GM12878 (cell line): ENCODE measurements around the gene HERC6. TPM values are rescaled to one million over a fixed set of nuclear protein-coding genes. Genes with fewer than 3 reads are reported as not detected.

ENCODE experiments used
- ATAC-seq: fragments of 200-7000 bp; cut with Tn5 transposase; 3 replicates; pipeline ENCODE4 v1.9.1; 2020; ENCODE audit warnings: mild to moderate bottlenecking, moderate library complexity
- BruUV-seq: library from RNA; stranded (reverse); fragments of 400-500 nt; replicated peaks from 2 replicates; lab custom pipeline; 2021; lab: Mats Ljungman, UMichigan
- CTCF ChIA-PET: fragments of 300-600 bp; sonication (Branson Sonifier 250); formaldehyde crosslinking; extraction: SDS; loops from one replicate; lab custom pipeline; 2021; ENCODE audit warnings: inconsistent platforms; lab: Yijun Ruan, JAX
- POLR2A ChIA-PET: fragments of 350-600 bp; formaldehyde crosslinking; extraction: SDS; loops from one replicate; lab custom pipeline; 2021; ENCODE audit warnings: inconsistent platforms; lab: Charles Lee
- RAD21 ChIA-PET: fragments of 300-600 bp; sonication (Branson Sonifier 250); formaldehyde crosslinking; loops from one replicate; lab custom pipeline; 2023; ENCODE audit warnings: antibody characterized with exemption; ENCODE audit not compliant: unreplicated experiment; lab: Charles Lee
- SMC1A ChIA-PET: fragments of 300-600 bp; sonication (Branson Sonifier 250); formaldehyde crosslinking; loops from one replicate; lab custom pipeline; 2023; ENCODE audit not compliant: unreplicated experiment, uncharacterized antibody; lab: Charles Lee
- DNase-seq: peaks from one replicate; pipeline ENCODE4 v3.0.0-alpha.2; 2011; ENCODE audit warnings: low read depth, low spot score
- FAIRE-seq: peaks from 3 replicates; lab custom pipeline; 2011; peaks lifted over from hg19 to GRCh38; lab: Jason Lieb, UNC
- H2AFZ ChIP-seq: 2 replicates; pipeline ENCODE4 v1.6.0; 2011; ENCODE audit warnings: low read depth, low read length, control low read depth; ENCODE audit not compliant: control insufficient read depth
- H3K27ac ChIP-seq: 2 replicates; pipeline ENCODE4 v1.5.1; 2011; ENCODE audit warnings: control low read depth; ENCODE audit not compliant: control insufficient read depth, insufficient read depth
- H3K27me3 ChIP-seq, 2 experiments: replicated peaks in 1 of 2; 2 replicates each; pipeline versions ENCODE4 v1.6.0 to v1.6.1; 2011; ENCODE audit warnings: low read length in 1 of 2; ENCODE audit not compliant: control insufficient read depth in 2 of 2, insufficient read depth in 2 of 2
- H3K36me3 ChIP-seq, 2 experiments: 2 replicates each; pipeline ENCODE4 v1.5.1; 2011; ENCODE audit warnings: low read length in 1 of 2; ENCODE audit not compliant: control insufficient read depth in 2 of 2, insufficient read depth in 2 of 2
- H3K4me1 ChIP-seq: 2 replicates; pipeline ENCODE4 v1.6.1; 2011; ENCODE audit warnings: mild to moderate bottlenecking, low read length, moderate library complexity, mixed read lengths; ENCODE audit not compliant: control insufficient read depth, insufficient read depth
- H3K4me2 ChIP-seq: 2 replicates; pipeline ENCODE4 v1.6.0; 2011; ENCODE audit warnings: control low read depth; ENCODE audit not compliant: control insufficient read depth, insufficient read depth
- H3K4me3 ChIP-seq: fragments of 200-600 bp; sonication (generic); 2 replicates; pipeline ENCODE4 v1.5.1; 2016
- H3K79me2 ChIP-seq: 2 replicates; pipeline ENCODE4 v1.6.0; 2011; ENCODE audit warnings: low read length; ENCODE audit not compliant: control insufficient read depth, insufficient read depth
- H3K9ac ChIP-seq: 2 replicates; pipeline ENCODE4 v1.8.0; 2011; ENCODE audit warnings: low read length, control low read depth, mixed read lengths; ENCODE audit not compliant: control insufficient read depth, insufficient read depth
- H3K9me3 ChIP-seq: replicated peaks from 3 replicates; pipeline ENCODE4 v1.5.1; 2011; ENCODE audit warnings: mild to moderate bottlenecking, low read length; ENCODE audit not compliant: control insufficient read depth, insufficient read depth
- H4K20me1 ChIP-seq: 2 replicates; pipeline ENCODE4 v1.6.0; 2011; ENCODE audit not compliant: control insufficient read depth, insufficient read depth
- BACH1 ChIP-seq: fragments of 450-650 bp; IDR thresholded peaks from 2 replicates; pipeline ENCODE4 v1.6.1; 2017; ENCODE audit warnings: mild to moderate bottlenecking, borderline replicate concordance
- CBX5 ChIP-seq: sonication (generic); IDR thresholded peaks from 2 replicates; pipeline ENCODE4 v1.6.1; 2016; ENCODE audit warnings: low read depth, moderate library complexity, mild to moderate bottlenecking, inconsistent platforms
- CHD2 ChIP-seq: IDR thresholded peaks from 2 replicates; pipeline ENCODE4 v1.6.1; 2011; ENCODE audit warnings: low read depth, low read length, improper control_type of control experiment, borderline replicate concordance
- CHD4 ChIP-seq: fragments of 200-600 bp; sonication (generic); IDR thresholded peaks from 2 replicates; pipeline ENCODE4 v1.6.1; 2016; ENCODE audit warnings: mild to moderate bottlenecking
- CUX1 ChIP-seq: IDR thresholded peaks from 2 replicates; pipeline ENCODE4 v1.6.1; 2012; ENCODE audit warnings: improper control_type of control experiment, low read depth, low read length; ENCODE audit not compliant: insufficient replicate concordance
- ESRRA ChIP-seq: IDR thresholded peaks from 2 replicates; pipeline ENCODE4 v1.6.1; 2012; ENCODE audit warnings: mild to moderate bottlenecking, low read length, improper control_type of control experiment
- FOXK2 ChIP-seq: fragments of 450-650 bp; IDR thresholded peaks from 2 replicates; pipeline ENCODE4 v1.6.1; 2017; ENCODE audit warnings: mild to moderate bottlenecking, moderate library complexity
- HSF1 ChIP-seq: fragments of 150-350 bp; IDR thresholded peaks from 2 replicates; pipeline ENCODE4 v1.6.1; 2014; ENCODE audit warnings: mild to moderate bottlenecking, low read depth, low read length
- NFYB ChIP-seq: IDR thresholded peaks from 2 replicates; pipeline ENCODE4 v1.6.1; 2011; ENCODE audit warnings: low read depth, mild to moderate bottlenecking, low read length, improper control_type of control experiment, moderate library complexity; ENCODE audit not compliant: insufficient read depth
- PKNOX1 ChIP-seq: fragments of 450-650 bp; IDR thresholded peaks from 2 replicates; pipeline ENCODE4 v1.6.1; 2016; ENCODE audit warnings: mild to moderate bottlenecking
- POLR2AphosphoS2 ChIP-seq: IDR thresholded peaks from 2 replicates; pipeline ENCODE4 v1.6.1; 2011; ENCODE audit warnings: low read depth, mild to moderate bottlenecking, low read length, improper control_type of control experiment, moderate library complexity
- POLR2AphosphoS5 ChIP-seq: IDR thresholded peaks from 2 replicates; pipeline ENCODE4 v1.6.1; 2011; ENCODE audit warnings: mild to moderate bottlenecking, low read length, inconsistent platforms
- POU2F2 ChIP-seq: IDR thresholded peaks from 3 replicates; pipeline ENCODE4 v1.6.1; 2011; ENCODE audit warnings: low read depth, mild to moderate bottlenecking, low read length, borderline replicate concordance
- STAT1 ChIP-seq: fragments of 450-650 bp; conservative IDR thresholded peaks from 2 replicates; pipeline ENCODE4 v1.6.1; 2014; ENCODE audit warnings: antibody characterized with exemption, mild to moderate bottlenecking
- ZNF217 ChIP-seq: fragments of 450-650 bp; IDR thresholded peaks from 2 replicates; pipeline ENCODE4 v1.6.1; 2017; ENCODE audit warnings: antibody characterized with exemption, mild to moderate bottlenecking
- in situ Hi-C: fragments of 300-500 bp; cut with MboI; formaldehyde crosslinking; loops from 9 replicates; pipeline ENCODE4 v1.14.3; 2018; ENCODE audit warnings: mixed read lengths
- intact Hi-C: fragments of 100-400 bp; cut with micrococcal nuclease; formaldehyde crosslinking; loops from one replicate; pipeline ENCODE4 v1.14.2; 2022; ENCODE audit not compliant: unreplicated experiment
- polyA plus RNA-seq, 11 experiments: library from polyadenylated mRNA; depleted of rRNA in 4 of 11; unstranded in 6 of 11; stranded (reverse) in 5 of 11; fragments of >200 nt; fragmentation: Nextera tagmentation in 4 of 11; fragmentation: Illumina TruSeq in 1 of 11; extraction: Ambion mirVana in 4 of 11; extraction: Trizol in 1 of 11; gene quantifications; 1 replicate in 1 of 11; 2 replicates in 10 of 11; pipeline versions ENCODE4 v1.2.1 to v1.2.3, GENCODE V29; 2011 to 2016; ENCODE audit warnings: inconsistent platforms in 2 of 11, missing spikeins in 2 of 11, low read depth in 1 of 11
- total RNA-seq, 4 experiments: library from RNA; depleted of rRNA in 3 of 4; stranded (reverse); fragments of >200 nt in 3 of 4; fragmentation: Illumina TruSeq in 1 of 4; extraction: Trizol in 1 of 4; gene quantifications; 2 replicates each; pipeline versions ENCODE4 v1.2.1 to v1.2.3, GENCODE V29; 2013 to 2021

HERC6 gene
- total and polyA plus RNA-seq, 10 of the 15 experiments (the other 5 are each of a cell fraction or from before 2014, with no cell fraction given): 1.7 to 26.4 (median 5.9) TPM

- CTCF ChIA-PET: interaction anchor here (0.7 to 1.3 kb wide), 4 partner anchors 10 to 76 kb away, joined by 3 read pairs; no protein-coding TSS in a partner anchor
Observed at GRCh38 chr4:88448889-88449288, 70.2 kb downstream of the HERC6 start.

More at GRCh38 chr4:88448889-88449288, 70.2 kb downstream of the HERC6 start:
- intact Hi-C loops (no loop called here), in situ Hi-C loops (no loop called here)
- DNase-seq (no peak), ATAC-seq (no peak), FAIRE-seq (no peak)
- SMC1A ChIA-PET: interaction anchor here (0.5 to 2.1 kb wide), 8 partner anchors 8 to 606 kb away, joined by 3 to 8 read pairs (median 4); partner anchors contain the start of gene HERC5
- H3K4me1 ChIP-seq: no peaks in the 10 kb centered on the region
- no peak overlapping the region for H3K9ac ChIP-seq
- no peak overlapping the region for H3K4me2 ChIP-seq
- H3K4me3 ChIP-seq: no peak overlapping the region
- POLR2A ChIA-PET: interaction anchor here (0.7 kb wide), 1 partner anchor 106 kb away, joined by 4 read pairs; no protein-coding TSS in a partner anchor
- H3K27me3 ChIP-seq: no peaks in the 10 kb centered on the region
- TF ChIP-seq POU2F2 (no peak), FOXK2 (no peak), POLR2AphosphoS5 (no peak), HSF1 (no peak), CBX5 (no peak), BACH1 (no peak), NFYB (no peak), POLR2AphosphoS2 (no peak), STAT1 (no peak), CUX1 (no peak), ZNF217 (no peak), PKNOX1 (no peak), ESRRA (no peak), CHD4 (no peak), CHD2 (no peak)
- RAD21 ChIA-PET: interaction anchor here (1.1 kb wide), 1 partner anchor 70 kb away, joined by 3 read pairs; the partner anchor contains the start of gene HERC6
- BruUV-seq: no TSS peak
- peaks cover 4% of the 10 kb centered on the region; the same call in 1 of the 2 replicates for H3K79me2 ChIP-seq
- no peak overlapping the region for H3K27ac ChIP-seq
- H3K9me3 ChIP-seq: peaks cover 8% of the 10 kb centered on the region; the same call in 2 of the 3 replicates
- H2AFZ ChIP-seq: no peak overlapping the region
- H4K20me1 ChIP-seq: no peaks in the 10 kb centered on the region
- no peaks in the 10 kb centered on the region for H3K36me3 ChIP-seq
